Neuronal stem cell (in vitro differentiated cells): ENCODE results near the gene MKNK2.
A peak's percentile ranks its signal among the peaks of the same experiment; 100 is the strongest.

Source experiments
- DNase-seq: peaks from one replicate; pipeline ENCODE4 v3.0.0-alpha.2; 2013; ENCODE audit warnings: low spot score
- H2AFZ ChIP-seq: one replicate; pipeline ENCODE4 v1.6.1; 2013; ENCODE audit warnings: mild to moderate bottlenecking, low read length, inconsistent platforms
- H2AK5ac ChIP-seq: 2 replicates; pipeline ENCODE4 v1.6.1; 2013; ENCODE audit warnings: low read depth, mild to moderate bottlenecking, inconsistent platforms, low read length, moderate library complexity, mixed read lengths
- H2BK120ac ChIP-seq: 2 replicates; pipeline ENCODE4 v1.6.1; 2013; ENCODE audit warnings: low read depth, mild to moderate bottlenecking, inconsistent platforms, low read length, moderate library complexity, mixed read lengths
- H2BK12ac ChIP-seq: one replicate; pipeline ENCODE4 v1.6.1; 2013; ENCODE audit warnings: low read length, inconsistent platforms
- H2BK15ac ChIP-seq: 2 replicates; pipeline ENCODE4 v1.6.1; 2013; ENCODE audit warnings: mild to moderate bottlenecking, low read length, inconsistent platforms, mixed read lengths
- H2BK5ac ChIP-seq: one replicate; pipeline ENCODE4 v1.6.1; 2013; ENCODE audit warnings: inconsistent platforms, mild to moderate bottlenecking, low read length, moderate library complexity
- H3K14ac ChIP-seq: one replicate; pipeline ENCODE4 v1.6.1; 2013; ENCODE audit warnings: low read length, inconsistent platforms
- H3K18ac ChIP-seq: 2 replicates; pipeline ENCODE4 v1.6.1; 2013; ENCODE audit warnings: low read length, inconsistent platforms
- H3K23ac ChIP-seq: 2 replicates; pipeline ENCODE4 v1.6.1; 2013; ENCODE audit warnings: low read depth, mild to moderate bottlenecking, mixed read lengths, low read length, inconsistent platforms; ENCODE audit not compliant: poor library complexity
- H3K27ac ChIP-seq: replicated peaks from 3 replicates; pipeline ENCODE4 v1.5.1; 2013; ENCODE audit warnings: low read length, inconsistent platforms
- H3K27me3 ChIP-seq, 3 experiments: 2 replicates each; pipeline ENCODE4 v1.6.1; 2013; ENCODE audit warnings: low read length in 3 of 3, mild to moderate bottlenecking in 2 of 3, inconsistent platforms in 1 of 3, low read depth in 1 of 3, mixed read lengths in 1 of 3, moderate library complexity in 1 of 3; ENCODE audit not compliant: control insufficient read depth in 3 of 3, insufficient read depth in 3 of 3
- H3K36me3 ChIP-seq, 2 donors: replicated peaks in 1 of 2; 2 replicates each; pipeline ENCODE4 v1.6.1; 2013; ENCODE audit warnings: low read length in 2 of 2; ENCODE audit not compliant: control insufficient read depth in 2 of 2, insufficient read depth in 2 of 2
- H3K4ac ChIP-seq: 2 replicates; pipeline ENCODE4 v1.6.1; 2013; ENCODE audit warnings: inconsistent platforms, mild to moderate bottlenecking, low read length, moderate library complexity
- H3K4me1 ChIP-seq, 2 donors: 1 replicate in 1 of 2; 2 replicates in 1 of 2; pipeline ENCODE4 v1.6.1; 2013; ENCODE audit warnings: low read length in 2 of 2, low read depth in 1 of 2; ENCODE audit not compliant: control insufficient read depth in 2 of 2, insufficient read depth in 1 of 2
- H3K4me2 ChIP-seq: one replicate; pipeline ENCODE4 v1.6.1; 2013; ENCODE audit warnings: mild to moderate bottlenecking, low read length, inconsistent platforms; ENCODE audit not compliant: insufficient read depth, poor library complexity, severe bottlenecking
- H3K4me3 ChIP-seq, 2 donors: 2 replicates each; pipeline ENCODE4 v1.5.1; 2013; ENCODE audit warnings: low read length in 2 of 2, mild to moderate bottlenecking in 2 of 2, inconsistent platforms in 1 of 2, moderate library complexity in 1 of 2
- H3K79me1 ChIP-seq: one replicate; pipeline ENCODE4 v1.6.1; 2013; ENCODE audit warnings: low read depth, mild to moderate bottlenecking, inconsistent platforms, low read length, moderate library complexity
- H3K9ac ChIP-seq: one replicate; pipeline ENCODE4 v1.6.1; 2013; ENCODE audit warnings: mild to moderate bottlenecking, low read depth, low read length, inconsistent platforms; ENCODE audit not compliant: poor library complexity
- H3K9me3 ChIP-seq, 2 donors: replicated peaks in 1 of 2; 2 replicates each; pipeline versions ENCODE3 to v1.6.1; 2013; ENCODE audit warnings: low read length in 2 of 2, mild to moderate bottlenecking in 2 of 2, inconsistent platforms in 1 of 2, low read depth in 1 of 2, mixed read lengths in 1 of 2, moderate library complexity in 1 of 2; ENCODE audit not compliant: control insufficient read depth in 2 of 2, insufficient read depth in 1 of 2
- H4K8ac ChIP-seq: one replicate; pipeline ENCODE4 v1.6.1; 2013; ENCODE audit warnings: low read depth, mild to moderate bottlenecking, inconsistent platforms, low read length, moderate library complexity
- H4K91ac ChIP-seq: one replicate; pipeline ENCODE4 v1.6.1; 2013; ENCODE audit warnings: low read length, low read depth, mild to moderate bottlenecking, inconsistent platforms; ENCODE audit not compliant: poor library complexity
- WGBS, 2 donors: extraction: QIAGEN DNeasy Blood & Tissue Kit; methylation state at CpG; one replicate each; pipeline ENCODE4 v1.1.7; 2013; ENCODE audit warnings: missing lambda C conversion rate in 2 of 2, mixed read lengths in 1 of 2; ENCODE audit not compliant: insufficient read length in 2 of 2, insufficient replicate concordance in 1 of 2; ENCODE audit errors: extremely low coverage in 2 of 2; 5-methylcytosine and 5-hydroxymethylcytosine counted together

MKNK2 gene

GRCh38 chr19:2018752-2019151 is 32.3 kb downstream of the MKNK2 start:
- Histone ChIP-seq H3K4ac (no peak overlapping the region), H3K79me1 (peaks cover 9% of the 10 kb centered on the region), H2BK120ac (no peak overlapping the region), H2BK12ac (peak overlapping the region; percentile 63), H3K23ac (no peak overlapping the region), H3K4me1 (peaks cover 3 to 9% of the 10 kb centered on the region in 2 donors), H3K9me3 (no peaks in the 10 kb centered on the region), H4K91ac (no peak overlapping the region), H2AK5ac (no peak overlapping the region), H3K27me3 (no peaks in the 10 kb centered on the region), H2BK15ac (no peak overlapping the region), H3K18ac (no peak overlapping the region), H2BK5ac (no peak overlapping the region), H2AFZ (no peak overlapping the region), H3K27ac (no peak overlapping the region), H3K36me3 (peaks cover 0 to 3% of the 10 kb centered on the region in 2 donors), H3K4me2 (no peak overlapping the region), H3K4me3 (no peak overlapping the region), H3K9ac (no peak overlapping the region), H3K14ac (no peak overlapping the region), H4K8ac (no peak overlapping the region)
- WGBS, 2 donors, result no CpG with 5 or more reads among the region's 13 CpGs
- no peak for DNase-seq

- Histone ChIP-seq H2BK15ac (peak overlapping the region; percentile 60), H3K4me3 (peak overlapping the region in 1 of 2 donors; percentile 37), H4K8ac (no peak overlapping the region), H3K9ac (no peak overlapping the region), H2BK120ac (no peak overlapping the region), H3K36me3 (peaks cover 2 to 19% of the 10 kb centered on the region in 2 donors), H3K18ac (peak overlapping the region; percentile 78), H3K79me1 (peaks cover 23% of the 10 kb centered on the region), H4K91ac (no peak overlapping the region), H3K27ac (peak overlapping the region; percentile 59), H3K27me3 (no peaks in the 10 kb centered on the region), H3K4me2 (no peak overlapping the region), H3K23ac (no peak overlapping the region), H3K14ac (no peak overlapping the region), H2AK5ac (peak overlapping the region; percentile 77), H2BK12ac (peak overlapping the region; percentile 95), H3K4ac (no peak overlapping the region), H3K9me3 (no peaks in the 10 kb centered on the region), H3K4me1 (peaks cover 3 to 15% of the 10 kb centered on the region in 2 donors), H2AFZ (peak overlapping the region; percentile 6), H2BK5ac (no peak overlapping the region)
- peak; percentile 45 for DNase-seq
- WGBS, 2 donors, result no CpG with 5 or more reads among the region's 23 CpGs
These were observed 34.8 kb downstream of the MKNK2 start for GRCh38 chr19:2016041-2016807.

- peak within 1 kb of the TSS; percentile 99 for H3K9ac ChIP-seq
- H2AFZ ChIP-seq, result peak within 1 kb of the TSS; percentile 68
- no CpG with 5 or more reads among the region's 20 CpGs for WGBS, 2 donors
- H3K9me3 ChIP-seq, result no peaks in the 10 kb centered on the region
- H4K91ac ChIP-seq, result no peak within 1 kb of the TSS
- peak within 1 kb of the TSS; percentile 95 for H2BK12ac ChIP-seq
- H3K23ac ChIP-seq, result peak within 1 kb of the TSS; percentile 60
- peaks cover 3 to 15% of the 10 kb centered on the region in 2 donors for H3K4me1 ChIP-seq
- H2BK5ac ChIP-seq, result peak within 1 kb of the TSS; percentile 66
- H3K14ac ChIP-seq, result peak within 1 kb of the TSS; percentile 100
- H3K4me3 ChIP-seq, result peak within 1 kb of the TSS; percentile 91 to 98
- H2BK15ac ChIP-seq, result peak within 1 kb of the TSS; percentile 78
- H4K8ac ChIP-seq, result peak within 1 kb of the TSS; percentile 19
- H3K79me1 ChIP-seq, result peaks cover 28% of the 10 kb centered on the region
- H3K27ac ChIP-seq, result peak within 1 kb of the TSS; percentile 59
- DNase-seq, result peak; percentile 32
- H3K36me3 ChIP-seq, result peaks cover 3 to 19% of the 10 kb centered on the region in 2 donors
- H3K27me3 ChIP-seq, result no peaks in the 10 kb centered on the region
- H3K4me2 ChIP-seq, result peak within 1 kb of the TSS; percentile 77
- H3K4ac ChIP-seq, result peak within 1 kb of the TSS; percentile 98
- H2BK120ac ChIP-seq, result peak within 1 kb of the TSS; percentile 31
- H3K18ac ChIP-seq, result peak within 1 kb of the TSS; percentile 97
- peak within 1 kb of the TSS; percentile 100 for H2AK5ac ChIP-seq
These were observed 35.5 kb downstream of the MKNK2 start, which contains the start of gene BTBD2 for GRCh38 chr19:2015608-2015950. Gene BTBD2 (minus strand): TSS chr19:2015714. CDS start chr19:2015703, 11 bp downstream.
